Measurements from ENCODE around the gene TMEFF2.

Gene TMEFF2

GRCh38 chr2:191932286-191932685 is 262.4 kb downstream of the TMEFF2 start:
- no peak for TF ChIP-seq CTCF (IDR thresholded peaks at IDR 0.05)

- TF ChIP-seq CTCF (IDR thresholded peaks at IDR 0.05), result no peak
These were observed 263.4 kb downstream of the TMEFF2 start for GRCh38 chr2:191931329-191931728.

- TF ChIP-seq CTCF (IDR thresholded peaks at IDR 0.05), result no peak
These were observed 264.5 kb downstream of the TMEFF2 start for GRCh38 chr2:191930205-191930604.

GRCh38 chr2:191929288-191929687 is 265.4 kb downstream of the TMEFF2 start:
- no peak for TF ChIP-seq CTCF (IDR thresholded peaks at IDR 0.05)

DNA sequence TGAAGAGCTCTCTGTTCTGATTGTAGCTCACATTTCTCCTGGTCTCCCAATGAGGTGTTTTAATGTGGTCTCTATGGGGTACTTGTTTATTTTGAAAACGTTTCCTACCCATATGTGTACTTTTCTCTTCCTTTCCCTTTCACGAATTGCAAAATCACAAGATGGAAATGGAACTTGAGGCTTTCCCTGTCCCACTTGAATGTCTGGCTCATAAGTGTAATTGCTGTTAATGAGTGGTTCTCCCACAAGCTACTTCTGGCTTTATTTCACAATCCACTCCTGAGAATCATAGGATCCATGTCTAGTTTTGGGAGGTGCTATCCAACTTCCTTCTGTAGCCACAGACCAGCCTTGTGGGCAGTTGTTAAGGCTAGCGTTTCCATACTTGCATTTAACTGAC is 266.7 kb downstream of the TMEFF2 start:
- TF ChIP-seq CTCF (IDR thresholded peaks at IDR 0.05), result no peak

- no peak for TF ChIP-seq CTCF (IDR thresholded peaks at IDR 0.05)
These were observed 267.3 kb downstream of the TMEFF2 start for GRCh38 chr2:191927319-191927867.

DNA sequence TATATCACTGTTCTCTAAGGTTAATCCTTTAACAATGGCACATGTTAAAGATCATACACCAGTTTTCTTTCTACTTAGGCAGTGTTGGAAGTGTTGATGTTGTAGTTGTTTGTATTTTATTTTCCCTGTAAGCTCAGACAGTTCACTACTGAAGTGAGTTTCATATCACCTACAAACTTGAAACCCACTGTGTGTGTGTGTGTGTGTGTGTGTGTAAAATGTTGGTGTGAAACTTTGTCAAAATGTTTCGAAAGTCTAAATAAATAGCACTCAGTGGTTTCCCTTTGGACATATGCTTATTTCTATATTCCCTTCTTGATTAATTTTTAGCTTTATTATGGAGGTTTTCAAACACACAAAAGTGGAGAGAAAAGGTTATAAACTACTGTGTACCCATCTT is 268.1 kb downstream of the TMEFF2 start:
- no peak for TF ChIP-seq CTCF (IDR thresholded peaks at IDR 0.05)

GRCh38 chr2:191923652-191923997 is 271.1 kb downstream of the TMEFF2 start:
- no peak for TF ChIP-seq CTCF (IDR thresholded peaks at IDR 0.05)

All from LNCAP (cell line).